Measurements from ENCODE around the gene FEM1C. TPM values are rescaled to one million over a fixed set of nuclear protein-coding genes. Genes with fewer than 3 reads are reported as not detected.

Gene FEM1C
- total RNA-seq, 4 donors from 2014 or later, result 18.9 to 39.4 (median 33.7) TPM

DNA sequence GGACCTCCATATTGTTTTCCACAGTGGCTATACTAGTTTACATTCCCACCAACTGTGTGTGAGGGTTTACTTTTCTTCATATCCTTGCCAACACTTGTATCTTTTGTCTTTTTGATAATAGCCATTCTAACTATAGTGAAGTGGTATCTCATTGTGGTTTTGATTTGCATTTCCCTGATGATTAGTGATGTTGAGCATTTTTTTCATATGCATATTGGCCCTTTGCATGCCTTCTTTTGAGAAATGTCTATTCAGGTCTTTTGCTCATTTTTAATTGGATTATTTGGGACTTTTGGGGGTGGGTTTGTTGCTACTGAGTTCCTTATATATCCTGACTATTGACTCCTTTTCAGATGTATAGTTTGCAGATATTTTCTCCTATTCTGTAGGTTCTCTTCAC, 44.4 kb downstream of the FEM1C start:
- Histone ChIP-seq H3K27me3 (no peaks in the 10 kb centered on the region), H3K9me3 (no peaks in the 10 kb centered on the region), H3K4me1 (peaks cover 0 to 7% of the 10 kb centered on the region in 2 donors), H3K36me3 (no peaks in the 10 kb centered on the region), H3K4me3 (no peak overlapping the region), H3K27ac (no peak overlapping the region)
- TF ChIP-seq, protein P1, sequence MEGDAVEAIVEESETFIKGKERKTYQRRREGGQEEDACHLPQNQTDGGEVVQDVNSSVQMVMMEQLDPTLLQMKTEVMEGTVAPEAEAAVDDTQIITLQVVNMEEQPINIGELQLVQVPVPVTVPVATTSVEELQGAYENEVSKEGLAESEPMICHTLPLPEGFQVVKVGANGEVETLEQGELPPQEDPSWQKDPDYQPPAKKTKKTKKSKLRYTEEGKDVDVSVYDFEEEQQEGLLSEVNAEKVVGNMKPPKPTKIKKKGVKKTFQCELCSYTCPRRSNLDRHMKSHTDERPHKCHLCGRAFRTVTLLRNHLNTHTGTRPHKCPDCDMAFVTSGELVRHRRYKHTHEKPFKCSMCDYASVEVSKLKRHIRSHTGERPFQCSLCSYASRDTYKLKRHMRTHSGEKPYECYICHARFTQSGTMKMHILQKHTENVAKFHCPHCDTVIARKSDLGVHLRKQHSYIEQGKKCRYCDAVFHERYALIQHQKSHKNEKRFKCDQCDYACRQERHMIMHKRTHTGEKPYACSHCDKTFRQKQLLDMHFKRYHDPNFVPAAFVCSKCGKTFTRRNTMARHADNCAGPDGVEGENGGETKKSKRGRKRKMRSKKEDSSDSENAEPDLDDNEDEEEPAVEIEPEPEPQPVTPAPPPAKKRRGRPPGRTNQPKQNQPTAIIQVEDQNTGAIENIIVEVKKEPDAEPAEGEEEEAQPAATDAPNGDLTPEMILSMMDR (IDR thresholded peaks at IDR 0.05 in 4 of 5, conservative IDR thresholded peaks at IDR 0.05 in 1 of 5), result no peak
- no peak for TF ChIP-seq POLR2A (IDR thresholded peaks at IDR 0.05)
- in situ Hi-C loops (cut with MboI; ENCODE audit: low sequenced_read_pairs in 4 of 4) (no loop called here), intact Hi-C loops (cut with DNase I; ENCODE audit: low total_unique reads) (no loop called here)
- no peak for ATAC-seq
- DNase-seq, result no peak

DNA sequence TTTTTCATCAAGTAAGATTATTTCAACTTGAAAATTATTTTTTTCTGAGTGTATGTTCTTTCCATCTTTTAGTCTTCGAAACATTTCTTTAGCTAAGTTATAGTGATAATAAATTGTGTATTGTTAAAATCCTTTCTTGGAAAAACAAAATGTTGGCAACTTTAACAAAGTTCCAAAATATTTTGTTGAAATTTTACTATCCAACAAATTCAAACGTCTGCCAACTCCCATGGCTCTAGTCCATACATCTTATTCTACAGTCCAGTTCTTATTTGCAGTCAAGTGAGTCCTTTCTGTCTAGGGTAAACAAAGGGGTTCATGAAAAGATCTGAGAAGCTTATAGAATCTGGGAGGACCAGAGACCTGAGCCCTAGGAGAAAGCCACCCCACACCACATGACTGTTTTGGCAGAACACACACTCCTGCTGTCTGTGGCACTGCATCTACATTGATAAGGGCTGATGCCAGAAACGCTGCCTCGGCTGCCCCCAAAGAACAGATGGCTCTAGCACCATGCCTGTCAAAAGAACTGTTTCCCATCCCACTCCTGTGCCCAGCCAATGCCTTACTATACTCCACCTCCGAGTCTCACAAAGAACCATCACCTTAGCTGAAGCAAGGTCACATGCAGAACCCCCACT, 47.5 kb downstream of the FEM1C start:
- Histone ChIP-seq H3K4me3 (no peak overlapping the region), H3K9me3 (no peaks in the 10 kb centered on the region), H3K36me3 (no peaks in the 10 kb centered on the region), H3K27ac (no peak overlapping the region), H3K4me1 (peaks cover 0 to 7% of the 10 kb centered on the region in 2 donors), H3K27me3 (no peaks in the 10 kb centered on the region)
- no peak for DNase-seq
- in situ Hi-C loops (cut with MboI; ENCODE audit: low sequenced_read_pairs in 4 of 4) (no loop called here), intact Hi-C loops (cut with DNase I; ENCODE audit: low total_unique reads) (no loop called here)
- no peak for ATAC-seq
- no peak for TF ChIP-seq POLR2A (IDR thresholded peaks at IDR 0.05)
- TF ChIP-seq, protein P1 (IDR thresholded peaks at IDR 0.05 in 4 of 5, conservative IDR thresholded peaks at IDR 0.05 in 1 of 5), result no peak

DNA sequence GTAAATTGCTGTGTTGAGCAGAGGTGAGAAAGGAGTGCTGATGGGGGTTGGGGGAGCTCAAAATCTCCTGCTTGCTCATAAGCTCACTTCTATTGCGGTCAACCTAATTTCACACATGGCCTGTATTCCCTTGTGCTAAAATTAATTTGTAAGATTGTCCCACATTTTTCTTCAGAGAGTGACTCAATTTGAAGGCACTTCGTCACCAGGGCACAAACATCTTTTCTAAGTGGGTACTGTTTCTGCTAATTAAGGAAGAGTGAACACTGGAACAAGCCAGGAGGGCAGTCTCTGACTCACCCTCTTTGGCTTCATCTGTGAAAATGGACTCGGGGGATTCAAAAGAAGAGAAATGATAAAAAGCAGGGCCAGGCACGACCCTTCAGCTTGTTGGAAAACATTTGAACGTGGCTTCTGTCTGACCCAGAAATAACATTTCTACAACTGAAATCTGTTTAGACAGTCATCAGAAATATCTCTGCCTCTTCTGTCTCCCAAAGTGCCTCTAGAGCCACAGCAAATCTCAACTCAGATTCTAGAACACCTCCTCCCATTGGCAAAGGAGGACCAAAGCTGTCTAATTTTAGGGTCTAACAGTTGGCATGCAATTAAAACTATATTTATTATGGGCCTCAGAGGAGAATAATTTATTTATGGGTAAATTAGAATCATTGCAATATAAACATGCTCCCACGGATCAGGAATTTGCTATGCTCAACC, 49.8 kb downstream of the FEM1C start:
- intact Hi-C loops (cut with DNase I; ENCODE audit: low total_unique reads) (no loop called here), in situ Hi-C loops (cut with MboI; ENCODE audit: low sequenced_read_pairs in 4 of 4) (no loop called here)
- Histone ChIP-seq H3K4me1 (no peaks in the 10 kb centered on the region), H3K4me3 (no peak overlapping the region), H3K9me3 (no peaks in the 10 kb centered on the region), H3K27me3 (no peaks in the 10 kb centered on the region), H3K36me3 (no peaks in the 10 kb centered on the region), H3K27ac (no peak overlapping the region)
- ATAC-seq (peak in 1 of 2 donors; percentile 57), DNase-seq (no peak)
- TF ChIP-seq, protein P1 (IDR thresholded peaks at IDR 0.05 in 4 of 5, conservative IDR thresholded peaks at IDR 0.05 in 1 of 5), result no peak
- no peak for TF ChIP-seq POLR2A (IDR thresholded peaks at IDR 0.05)

DNA sequence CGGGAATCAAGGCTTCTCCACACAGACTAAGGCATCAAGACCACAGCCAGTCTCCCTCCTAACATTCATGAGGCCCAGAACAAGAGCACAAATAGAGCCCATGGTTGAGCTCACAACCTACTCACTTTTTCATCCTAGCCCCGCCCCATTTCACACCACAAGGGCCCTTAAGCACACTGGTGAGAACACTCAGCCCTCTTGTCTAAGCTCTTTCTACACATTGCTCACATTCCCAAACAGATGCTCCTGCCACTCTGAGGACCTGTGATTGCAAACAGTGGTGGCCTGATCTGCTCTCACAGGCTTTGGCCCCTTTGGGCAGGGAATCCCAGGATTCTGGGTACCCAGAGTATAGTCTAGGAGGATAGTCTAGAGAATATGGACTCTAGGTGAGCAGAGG, 54.0 kb downstream of the FEM1C start:
- no peaks in the 10 kb centered on the region for H3K4me1 ChIP-seq
- DNase-seq (no peak), ATAC-seq (no peak)
- no peaks in the 10 kb centered on the region for H3K27me3 ChIP-seq
- no peak for TF ChIP-seq POLR2A (IDR thresholded peaks at IDR 0.05)
- TF ChIP-seq, protein P1 (IDR thresholded peaks at IDR 0.05 in 4 of 5, conservative IDR thresholded peaks at IDR 0.05 in 1 of 5), result no peak
- H3K9me3 ChIP-seq, result no peaks in the 10 kb centered on the region
- intact Hi-C loops (cut with DNase I; ENCODE audit: low total_unique reads) (no loop called here), in situ Hi-C loops (cut with MboI; ENCODE audit: low sequenced_read_pairs in 4 of 4) (no loop called here)
- H3K27ac ChIP-seq, result no peak overlapping the region
- H3K4me3 ChIP-seq, result no peak overlapping the region
- no peaks in the 10 kb centered on the region for H3K36me3 ChIP-seq
